Endothelial cell (in vitro differentiated cells): Measurements from ENCODE around the gene MANSC1. TPM values are rescaled to one million over a fixed set of nuclear protein-coding genes. Genes with fewer than 3 reads are reported as not detected.

Source experiments
- DNase-seq: peaks from one replicate; pipeline ENCODE4 v3.0.0; 2021; ENCODE audit warnings: low spot score
- H3K27ac Mint-ChIP-seq: one replicate; pipeline ENCODE4 v1.8.0; 2021; ENCODE audit warnings: mixed read lengths, inconsistent platforms; ENCODE audit not compliant: unreplicated experiment
- H3K27me3 Mint-ChIP-seq: one replicate; pipeline ENCODE4 v1.8.0; 2021; ENCODE audit warnings: mild to moderate bottlenecking, moderate library complexity, mixed read lengths, inconsistent platforms; ENCODE audit not compliant: unreplicated experiment
- H3K36me3 Mint-ChIP-seq: one replicate; pipeline ENCODE4 v1.8.0; 2021; ENCODE audit warnings: mild to moderate bottlenecking, low read depth, mixed read lengths, inconsistent platforms; ENCODE audit not compliant: unreplicated experiment
- H3K4me1 Mint-ChIP-seq: one replicate; pipeline ENCODE4 v1.8.0; 2021; ENCODE audit warnings: mild to moderate bottlenecking, mixed read lengths, inconsistent platforms; ENCODE audit not compliant: unreplicated experiment
- H3K4me3 Mint-ChIP-seq: one replicate; pipeline ENCODE4 v1.8.0; 2021; ENCODE audit warnings: mild to moderate bottlenecking, mixed read lengths, inconsistent platforms; ENCODE audit not compliant: unreplicated experiment
- H3K9me3 Mint-ChIP-seq: one replicate; pipeline ENCODE4 v1.8.0; 2021; ENCODE audit warnings: mixed read lengths, inconsistent platforms; ENCODE audit not compliant: unreplicated experiment
- CTCF ChIP-seq: fragments of 200-600 bp; sonication (generic); IDR thresholded peaks from one replicate; pipeline ENCODE4 v1.5.0; 2021; ENCODE audit warnings: antibody characterized with exemption; ENCODE audit not compliant: unreplicated experiment
- total RNA-seq: library from RNA; stranded (reverse); fragmentation: NEBNext Ultra II Directional; extraction: Animal tissue kit (Norgen Biotek cat#: 25700); gene quantifications from one replicate; pipeline ENCODE4 v1.2.1, GENCODE V29; 2021; ENCODE audit not compliant: unreplicated experiment

Gene MANSC1
- total RNA-seq, 1 donor from 2014 or later, result 21.7 TPM

DNA sequence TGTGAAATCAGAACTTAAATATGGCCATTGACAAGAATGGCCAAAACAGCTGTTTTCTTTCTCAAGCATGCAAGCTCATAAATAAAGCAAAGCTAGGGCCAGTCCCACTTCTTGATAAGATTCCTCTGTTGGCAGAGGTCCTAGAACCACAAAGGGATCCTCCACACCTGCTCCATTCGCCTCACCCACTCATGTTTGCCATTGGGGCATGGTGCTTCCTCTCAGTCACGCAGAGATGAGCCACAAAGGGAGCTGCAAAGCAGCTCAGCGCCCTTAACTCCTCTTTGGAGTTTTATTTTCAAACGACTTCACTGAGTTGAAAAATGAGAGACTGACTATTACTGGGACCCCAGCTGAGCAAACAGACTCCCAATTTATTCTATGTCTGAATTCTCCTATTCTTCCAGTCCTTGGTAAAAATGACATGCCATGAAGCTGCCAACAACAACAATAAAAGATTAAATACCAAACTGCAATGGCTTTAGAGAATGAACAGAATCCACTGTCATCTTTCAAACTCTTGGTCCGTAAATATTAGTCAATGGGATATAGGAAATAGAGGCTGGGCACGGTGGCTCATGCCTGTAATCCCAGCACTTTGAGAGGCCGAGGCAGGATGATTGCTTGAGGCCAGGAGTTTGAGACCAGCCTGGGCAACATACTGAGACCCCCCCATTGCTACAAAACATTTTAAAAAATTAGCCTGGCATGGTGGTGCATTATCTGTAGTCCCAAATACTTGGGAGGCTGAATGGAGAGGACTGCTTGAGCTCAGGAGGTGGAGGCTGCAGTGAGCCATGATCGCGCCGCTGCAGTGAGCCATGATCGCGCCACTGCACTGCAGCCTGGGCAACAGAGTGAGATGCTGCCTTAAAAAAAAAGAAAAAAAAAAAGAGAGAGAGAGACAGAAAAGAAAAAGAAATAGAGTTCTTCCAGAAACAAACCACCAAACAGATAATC lies 16.4 kb downstream of the MANSC1 start:
- H3K4me1 Mint-ChIP-seq, result peaks cover 10% of the 10 kb centered on the region
- DNase-seq, result no peak
- no peak overlapping the region for H3K4me3 Mint-ChIP-seq
- H3K36me3 Mint-ChIP-seq, result peaks cover 12% of the 10 kb centered on the region
- no peak overlapping the region for H3K27ac Mint-ChIP-seq
- no peaks in the 10 kb centered on the region for H3K9me3 Mint-ChIP-seq
- no peaks in the 10 kb centered on the region for H3K27me3 Mint-ChIP-seq
- no peak for TF ChIP-seq CTCF

DNA sequence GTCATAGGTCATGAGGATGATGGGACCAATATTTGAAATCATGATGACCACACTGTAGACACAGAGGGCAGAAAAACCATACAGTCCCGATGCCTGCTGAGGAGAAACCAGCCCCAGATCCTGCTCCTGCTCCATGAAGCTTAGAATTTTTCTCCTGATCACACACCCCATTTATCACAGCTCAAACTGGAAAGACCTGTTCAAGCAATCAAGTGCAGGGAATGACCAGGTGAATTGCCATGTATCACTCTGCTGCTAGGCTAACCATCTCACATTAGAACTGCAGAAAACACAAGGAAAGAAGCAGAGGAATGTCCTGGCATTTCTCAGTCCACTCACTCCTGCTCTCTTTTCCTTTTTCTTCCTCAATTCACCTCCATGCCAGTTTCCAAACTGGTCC lies 18.1 kb downstream of the MANSC1 start:
- H3K36me3 Mint-ChIP-seq, result peaks cover 15% of the 10 kb centered on the region
- H3K9me3 Mint-ChIP-seq, result no peaks in the 10 kb centered on the region
- no peak overlapping the region for H3K27ac Mint-ChIP-seq
- DNase-seq, result no peak
- no peak for TF ChIP-seq CTCF
- H3K27me3 Mint-ChIP-seq, result no peaks in the 10 kb centered on the region
- H3K4me1 Mint-ChIP-seq, result peaks cover 13% of the 10 kb centered on the region
- H3K4me3 Mint-ChIP-seq, result no peak overlapping the region

- no peak overlapping the region for H3K27ac Mint-ChIP-seq
- peaks cover 13% of the 10 kb centered on the region for H3K4me1 Mint-ChIP-seq
- no peaks in the 10 kb centered on the region for H3K27me3 Mint-ChIP-seq
- TF ChIP-seq CTCF, result no peak
- no peaks in the 10 kb centered on the region for H3K9me3 Mint-ChIP-seq
- no peak overlapping the region for H3K4me3 Mint-ChIP-seq
- DNase-seq, result no peak
- H3K36me3 Mint-ChIP-seq, result peaks cover 15% of the 10 kb centered on the region
Observed at GRCh38 chr12:12331244-12331771, 18.7 kb downstream of the MANSC1 start.

DNA sequence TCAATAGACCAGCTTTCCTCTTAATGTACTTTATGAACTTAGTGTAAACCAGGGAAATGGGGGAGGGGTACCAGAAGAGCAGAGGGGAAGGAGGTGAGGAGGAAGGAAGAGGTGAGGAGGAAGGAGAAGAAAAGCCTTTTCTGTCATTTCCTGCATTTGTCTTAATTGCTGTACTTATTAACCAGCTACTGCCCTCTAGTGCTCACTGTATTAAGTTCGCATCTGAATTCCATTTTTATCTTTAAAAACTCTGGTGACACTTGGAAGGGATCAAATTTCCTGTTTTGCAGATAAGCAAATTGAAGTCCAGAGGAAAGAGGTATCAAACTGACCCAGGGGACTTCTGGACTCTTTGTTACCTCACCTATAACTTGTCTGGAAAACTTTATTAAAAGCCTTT lies 22.2 kb downstream of the MANSC1 start:
- H3K27me3 Mint-ChIP-seq, result no peaks in the 10 kb centered on the region
- no peak overlapping the region for H3K4me3 Mint-ChIP-seq
- no peaks in the 10 kb centered on the region for H3K9me3 Mint-ChIP-seq
- H3K27ac Mint-ChIP-seq, result peak overlapping the region; percentile 88
- peaks cover 12% of the 10 kb centered on the region for H3K4me1 Mint-ChIP-seq
- DNase-seq, result peak; percentile 14
- H3K36me3 Mint-ChIP-seq, result peaks cover 15% of the 10 kb centered on the region
- TF ChIP-seq CTCF, result peak; percentile 68

- Mint-ChIP-seq H3K27me3 (no peaks in the 10 kb centered on the region), H3K27ac (no peak overlapping the region), H3K36me3 (peaks cover 14% of the 10 kb centered on the region)
Observed at GRCh38 chr12:12326262-12326661, 23.8 kb downstream of the MANSC1 start.

More at GRCh38 chr12:12326262-12326661, 23.8 kb downstream of the MANSC1 start:
- Mint-ChIP-seq H3K4me1 (peaks cover 12% of the 10 kb centered on the region), H3K9me3 (no peaks in the 10 kb centered on the region), H3K4me3 (no peak overlapping the region)
- no peak for TF ChIP-seq CTCF
- no peak for DNase-seq
